Loucy (cell line): ENCODE data around the gene NR2F1-AS1.

ENCODE experiments used
- EZH2phosphoT487 ChIP-seq: fragments of 200-600 bp; IDR thresholded peaks from 2 replicates; pipeline ENCODE4 v1.6.1; 2018; ENCODE audit warnings: antibody characterized with exemption, mild to moderate bottlenecking, moderate library complexity, borderline replicate concordance
- TF ChIP-seq, protein P1 (sequence below): fragments of 200-600 bp; sonication (generic); conservative IDR thresholded peaks from 2 replicates; pipeline ENCODE4 v1.5.1; 2014; ENCODE audit warnings: mild to moderate bottlenecking, antibody characterized with exemption, low read length

DNA sequence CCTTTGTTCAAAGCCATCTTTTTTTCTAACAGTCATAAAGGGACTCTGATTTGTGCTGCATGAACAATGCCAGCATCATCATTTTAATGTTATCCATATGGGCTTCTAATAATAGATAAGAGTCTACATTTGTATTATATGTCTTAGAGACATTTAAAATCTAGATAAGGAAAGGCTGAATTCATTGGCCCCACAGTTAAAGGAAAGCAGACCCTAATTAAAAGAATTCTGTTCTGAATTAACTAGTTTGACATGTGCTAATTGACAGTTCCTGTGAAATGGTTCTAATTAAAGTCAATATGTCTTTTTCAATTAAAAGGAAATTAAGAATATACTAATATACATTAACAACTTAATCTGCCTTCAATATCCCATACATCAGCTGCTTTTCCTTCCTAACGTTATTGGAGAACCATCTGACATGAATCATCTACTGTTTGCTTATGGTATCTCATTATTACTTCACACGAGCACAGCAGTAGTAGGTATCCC lies 104.7 kb downstream of the NR2F1-AS1 start:
- TF ChIP-seq, protein P1, sequence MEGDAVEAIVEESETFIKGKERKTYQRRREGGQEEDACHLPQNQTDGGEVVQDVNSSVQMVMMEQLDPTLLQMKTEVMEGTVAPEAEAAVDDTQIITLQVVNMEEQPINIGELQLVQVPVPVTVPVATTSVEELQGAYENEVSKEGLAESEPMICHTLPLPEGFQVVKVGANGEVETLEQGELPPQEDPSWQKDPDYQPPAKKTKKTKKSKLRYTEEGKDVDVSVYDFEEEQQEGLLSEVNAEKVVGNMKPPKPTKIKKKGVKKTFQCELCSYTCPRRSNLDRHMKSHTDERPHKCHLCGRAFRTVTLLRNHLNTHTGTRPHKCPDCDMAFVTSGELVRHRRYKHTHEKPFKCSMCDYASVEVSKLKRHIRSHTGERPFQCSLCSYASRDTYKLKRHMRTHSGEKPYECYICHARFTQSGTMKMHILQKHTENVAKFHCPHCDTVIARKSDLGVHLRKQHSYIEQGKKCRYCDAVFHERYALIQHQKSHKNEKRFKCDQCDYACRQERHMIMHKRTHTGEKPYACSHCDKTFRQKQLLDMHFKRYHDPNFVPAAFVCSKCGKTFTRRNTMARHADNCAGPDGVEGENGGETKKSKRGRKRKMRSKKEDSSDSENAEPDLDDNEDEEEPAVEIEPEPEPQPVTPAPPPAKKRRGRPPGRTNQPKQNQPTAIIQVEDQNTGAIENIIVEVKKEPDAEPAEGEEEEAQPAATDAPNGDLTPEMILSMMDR = no peak
- TF ChIP-seq EZH2phosphoT487 = no peak
